Caco-2 (cell line): ENCODE data around the gene WDR77. TPM values are rescaled to one million over a fixed set of nuclear protein-coding genes. Genes with fewer than 3 reads are reported as not detected.

Experiments used
- BruUV-seq: library from RNA; stranded (reverse); fragments of 400-500 nt; replicated peaks from 2 replicates; lab custom pipeline; 2021; lab: Mats Ljungman, UMichigan
- CTCF ChIA-PET: fragments of 300-600 bp; sonication (Branson Sonifier 250); formaldehyde crosslinking; loops from one replicate; lab custom pipeline; 2022; ENCODE audit warnings: antibody characterized with exemption; lab: Charles Lee
- POLR2A ChIA-PET: fragments of 300-600 bp; sonication (Branson Sonifier 250); formaldehyde crosslinking; loops from one replicate; lab custom pipeline; 2022; ENCODE audit warnings: antibody characterized with exemption; lab: Charles Lee
- DNase-seq, 2 experiments: peaks; one replicate each; pipeline versions ENCODE4 v3.0.0 to v3.0.0-alpha.2; 2020 to 2022
- H3K27me3 ChIP-seq: replicated peaks from 2 replicates; pipeline ENCODE4 v1.6.0; 2011; ENCODE audit warnings: low read length; ENCODE audit not compliant: control insufficient read depth, insufficient read depth
- H3K36me3 ChIP-seq: 2 replicates; pipeline ENCODE4 v1.5.1; 2011; ENCODE audit warnings: low read length; ENCODE audit not compliant: control insufficient read depth, insufficient read depth
- H3K4me1 ChIP-seq: fragments of 250-450 bp; sonication (Bioruptor Pico); 2 replicates; pipeline ENCODE4 v1.5.1; 2020; ENCODE audit warnings: mild to moderate bottlenecking
- H3K4me3 ChIP-seq: 2 replicates; pipeline ENCODE4 v1.5.1; 2011; ENCODE audit warnings: low read depth, mild to moderate bottlenecking, control low read depth, low read length
- H3K9me3 ChIP-seq: fragments of 250-450 bp; sonication (Bioruptor Pico); 2 replicates; pipeline ENCODE4 v1.5.1; 2020; ENCODE audit warnings: mild to moderate bottlenecking, moderate library complexity
- H3K27ac Mint-ChIP-seq: one replicate; pipeline ENCODE4 v1.8.0; 2022; ENCODE audit warnings: mixed read lengths; ENCODE audit not compliant: unreplicated experiment
- H3K27me3 Mint-ChIP-seq: one replicate; pipeline ENCODE4 v1.8.0; 2022; ENCODE audit warnings: mixed read lengths; ENCODE audit not compliant: insufficient read depth, unreplicated experiment
- H3K36me3 Mint-ChIP-seq: one replicate; pipeline ENCODE4 v1.8.0; 2022; ENCODE audit warnings: mild to moderate bottlenecking, mixed read lengths; ENCODE audit not compliant: insufficient read depth, unreplicated experiment
- H3K4me1 Mint-ChIP-seq: one replicate; pipeline ENCODE4 v1.8.0; 2022; ENCODE audit warnings: low read depth, mixed read lengths; ENCODE audit not compliant: unreplicated experiment
- H3K4me3 Mint-ChIP-seq: one replicate; pipeline ENCODE4 v1.8.0; 2022; ENCODE audit warnings: mild to moderate bottlenecking, moderate library complexity, mixed read lengths; ENCODE audit not compliant: unreplicated experiment
- H3K9me3 Mint-ChIP-seq: one replicate; pipeline ENCODE4 v1.8.0; 2022; ENCODE audit warnings: mixed read lengths; ENCODE audit not compliant: unreplicated experiment
- intact Hi-C: fragments of 100-400 bp; cut with micrococcal nuclease; formaldehyde crosslinking; loops from one replicate; pipeline ENCODE4 v1.10.0; 2022; ENCODE audit not compliant: unreplicated experiment
- total RNA-seq: library from RNA; stranded (reverse); gene quantifications from 2 replicates; pipeline ENCODE4 v1.2.3, GENCODE V29; 2022
- TF ChIP-seq, protein P1 (sequence below), 2 experiments: fragments of 200-600 bp in 1 of 2; IDR thresholded peaks; 1 replicate in 1 of 2; 2 replicates in 1 of 2; pipeline versions ENCODE4 v1.5.1 to v1.8.0; 2011 to 2022; ENCODE audit warnings: antibody characterized with exemption in 1 of 2, control low read depth in 1 of 2, inconsistent platforms in 1 of 2, low read depth in 1 of 2, low read length in 1 of 2, mild to moderate bottlenecking in 1 of 2, moderate library complexity in 1 of 2; ENCODE audit not compliant: insufficient read depth in 1 of 2, severe bottlenecking in 1 of 2, unreplicated experiment in 1 of 2

Gene WDR77
- total RNA-seq, 1 experiment from 2014 or later: 31.9 TPM

DNA sequence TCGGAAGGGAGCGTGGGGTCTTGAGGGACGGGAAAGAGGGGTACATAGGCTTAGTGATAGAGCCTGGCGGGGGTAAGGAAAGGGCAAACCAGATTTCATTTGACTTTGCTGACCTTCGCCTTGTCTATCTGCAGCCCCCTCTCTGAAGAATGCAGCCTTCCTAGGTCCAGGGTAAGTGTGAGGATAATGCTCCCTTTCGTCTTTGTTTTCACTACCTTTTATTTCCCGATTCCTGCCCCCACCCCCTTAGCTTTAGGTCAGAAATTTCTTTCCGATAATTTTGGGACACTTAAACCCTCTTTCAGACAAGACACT lies 604 bp upstream of the WDR77 start:
- peaks cover 14% of the 10 kb centered on the region for H3K4me1 ChIP-seq
- POLR2A ChIA-PET: interaction anchor here (0.6 to 1.2 kb wide), 4 partner anchors 11 to 485 kb away, joined by 3 to 6 read pairs (median 3); no protein-coding TSS in a partner anchor

DNA sequence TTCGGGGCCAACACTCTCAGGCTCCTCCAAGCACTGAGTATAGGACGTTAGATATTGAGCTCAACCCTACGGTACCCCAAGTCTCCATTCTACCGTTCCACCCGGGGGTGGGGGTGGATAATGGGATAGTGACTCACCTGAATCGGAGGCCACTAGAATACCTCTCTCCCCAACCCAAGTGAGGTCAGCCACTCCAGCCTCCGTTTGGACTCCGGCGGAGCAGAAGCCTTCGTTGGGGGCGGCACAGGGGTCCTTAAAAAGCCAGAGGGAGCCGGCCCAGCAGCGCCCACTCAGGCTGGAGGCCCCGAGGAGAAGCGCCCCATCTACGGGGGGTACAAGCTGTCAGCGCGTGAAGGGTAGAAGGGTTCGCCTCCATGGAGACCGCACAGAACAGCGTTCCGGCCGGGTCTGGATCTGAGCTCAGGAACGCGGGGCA lies 556 bp downstream of the WDR77 start:
- Mint-ChIP-seq H3K36me3 (peaks cover 48% of the 10 kb centered on the region), H3K27me3 (no peaks in the 10 kb centered on the region), H3K27ac (peak overlapping the region; percentile 99), H3K9me3 (no peaks in the 10 kb centered on the region), H3K4me3 (peak overlapping the region; percentile 97), H3K4me1 (peaks cover 25% of the 10 kb centered on the region)
- H3K27me3 ChIP-seq: no peaks in the 10 kb centered on the region
- TF ChIP-seq, protein P1, sequence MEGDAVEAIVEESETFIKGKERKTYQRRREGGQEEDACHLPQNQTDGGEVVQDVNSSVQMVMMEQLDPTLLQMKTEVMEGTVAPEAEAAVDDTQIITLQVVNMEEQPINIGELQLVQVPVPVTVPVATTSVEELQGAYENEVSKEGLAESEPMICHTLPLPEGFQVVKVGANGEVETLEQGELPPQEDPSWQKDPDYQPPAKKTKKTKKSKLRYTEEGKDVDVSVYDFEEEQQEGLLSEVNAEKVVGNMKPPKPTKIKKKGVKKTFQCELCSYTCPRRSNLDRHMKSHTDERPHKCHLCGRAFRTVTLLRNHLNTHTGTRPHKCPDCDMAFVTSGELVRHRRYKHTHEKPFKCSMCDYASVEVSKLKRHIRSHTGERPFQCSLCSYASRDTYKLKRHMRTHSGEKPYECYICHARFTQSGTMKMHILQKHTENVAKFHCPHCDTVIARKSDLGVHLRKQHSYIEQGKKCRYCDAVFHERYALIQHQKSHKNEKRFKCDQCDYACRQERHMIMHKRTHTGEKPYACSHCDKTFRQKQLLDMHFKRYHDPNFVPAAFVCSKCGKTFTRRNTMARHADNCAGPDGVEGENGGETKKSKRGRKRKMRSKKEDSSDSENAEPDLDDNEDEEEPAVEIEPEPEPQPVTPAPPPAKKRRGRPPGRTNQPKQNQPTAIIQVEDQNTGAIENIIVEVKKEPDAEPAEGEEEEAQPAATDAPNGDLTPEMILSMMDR (IDR thresholded peaks at IDR 0.05; ENCODE audit: insufficient read depth in 1 of 2, low read depth in 1 of 2, low read length in 1 of 2, severe bottlenecking in 1 of 2, unreplicated experiment in 1 of 2): no peak
- no peaks in the 10 kb centered on the region for H3K9me3 ChIP-seq
- H3K4me1 ChIP-seq: peaks cover 14% of the 10 kb centered on the region
- H3K4me3 ChIP-seq: peak overlapping the region; percentile 72
- ChIA-PET POLR2A (interaction anchor here (0.5 to 1.2 kb wide), 4 partner anchors 10 to 1463 kb away, joined by 3 to 6 read pairs (median 3); no protein-coding TSS in a partner anchor), CTCF (interaction anchor here (0.6 to 0.8 kb wide), 2 partner anchors 299 to 368 kb away, joined by 3 to 4 read pairs; no protein-coding TSS in a partner anchor)
- intact Hi-C loops: no loop called here
- no peaks in the 10 kb centered on the region for H3K36me3 ChIP-seq
- no TSS peak for BruUV-seq
- DNase-seq: peak in 1 of 2 experiments; percentile 33

More for the DNA sequence above, 604 bp upstream of the WDR77 start:
- H3K4me3 ChIP-seq: peak overlapping the region; percentile 76
- no TSS peak for BruUV-seq
- no peak for DNase-seq
- Mint-ChIP-seq H3K4me3 (peak overlapping the region; percentile 97), H3K9me3 (no peaks in the 10 kb centered on the region), H3K36me3 (peaks cover 46% of the 10 kb centered on the region), H3K4me1 (peaks cover 19% of the 10 kb centered on the region), H3K27ac (peak overlapping the region; percentile 99), H3K27me3 (no peaks in the 10 kb centered on the region)
- H3K27me3 ChIP-seq: no peaks in the 10 kb centered on the region
- CTCF ChIA-PET: no interaction called here
- TF ChIP-seq, protein P1 (IDR thresholded peaks at IDR 0.05; ENCODE audit: insufficient read depth in 1 of 2, low read depth in 1 of 2, low read length in 1 of 2, severe bottlenecking in 1 of 2, unreplicated experiment in 1 of 2): no peak
- no peaks in the 10 kb centered on the region for H3K36me3 ChIP-seq
- intact Hi-C loops: no loop called here
- no peaks in the 10 kb centered on the region for H3K9me3 ChIP-seq

DNA sequence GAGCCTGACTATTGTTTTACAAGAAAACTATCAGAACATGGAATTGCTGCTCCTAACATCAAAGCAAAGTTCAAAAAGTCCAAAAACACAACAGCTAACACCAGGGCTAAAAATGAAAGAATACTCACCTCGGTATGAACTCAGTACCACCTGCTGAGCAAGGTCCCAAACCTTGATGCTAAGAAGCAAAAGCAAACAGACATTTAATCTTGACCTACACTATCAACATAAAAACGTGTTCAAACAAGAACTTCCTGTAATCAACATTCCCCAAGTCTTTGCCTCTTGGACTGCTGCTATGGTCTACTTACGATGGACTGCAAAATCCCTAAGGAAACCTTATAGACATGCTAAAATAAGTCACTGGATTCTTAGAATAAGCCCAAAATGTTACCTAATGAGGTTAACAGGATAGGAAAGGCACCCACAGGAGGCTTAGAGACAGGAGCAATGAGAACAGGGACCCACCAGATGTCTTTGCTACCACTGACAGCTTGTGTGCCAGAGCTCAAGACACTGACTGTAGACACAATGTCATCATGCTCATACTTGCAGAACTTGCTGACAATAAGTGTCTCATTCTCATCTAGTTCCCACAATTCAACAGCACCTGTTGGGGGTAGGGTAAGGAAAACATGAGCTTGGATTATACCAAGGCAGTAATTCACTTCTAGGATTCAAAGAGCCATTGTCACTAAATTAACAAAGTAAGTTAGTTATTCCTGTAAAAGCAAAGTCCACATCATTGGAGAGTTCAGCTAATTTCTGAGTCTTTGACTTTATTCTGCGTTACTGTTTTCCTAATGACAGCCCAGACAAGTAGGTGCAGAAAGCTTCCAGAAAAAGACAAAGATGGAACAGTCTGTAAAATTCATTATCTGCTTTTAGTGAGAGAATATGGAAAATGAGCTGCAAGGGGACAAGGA lies 1.8 kb downstream of the WDR77 start:
- no peaks in the 10 kb centered on the region for H3K9me3 Mint-ChIP-seq
- CTCF ChIA-PET: no interaction called here
- TF ChIP-seq, protein P1 (IDR thresholded peaks at IDR 0.05; ENCODE audit: insufficient read depth in 1 of 2, low read depth in 1 of 2, low read length in 1 of 2, severe bottlenecking in 1 of 2, unreplicated experiment in 1 of 2): no peak
- POLR2A ChIA-PET: no interaction called here
- H3K27me3 Mint-ChIP-seq: no peaks in the 10 kb centered on the region
- BruUV-seq: no TSS peak
- peaks cover 25% of the 10 kb centered on the region for H3K4me1 Mint-ChIP-seq
- Histone ChIP-seq H3K27me3 (no peaks in the 10 kb centered on the region), H3K9me3 (no peaks in the 10 kb centered on the region), H3K4me3 (peak overlapping the region; percentile 72), H3K36me3 (no peaks in the 10 kb centered on the region), H3K4me1 (peaks cover 14% of the 10 kb centered on the region)
- H3K36me3 Mint-ChIP-seq: peaks cover 53% of the 10 kb centered on the region
- intact Hi-C loops: no loop called here
- no peak for DNase-seq
- no peak overlapping the region for H3K27ac Mint-ChIP-seq
- H3K4me3 Mint-ChIP-seq: peak overlapping the region; percentile 97
